Activated CD8-positive, alpha-beta memory T cell treated with anti-CD3 and anti-CD28 coated beads for 24 hours (primary cell): ENCODE results near the gene S100A5.
"Not testable (repeated sequence)": the region's sequence is repeated elsewhere in the genome, so short reads cannot be mapped to it uniquely, and the experiment has no call there.

Experiments
- DNase-seq: peaks from one replicate; pipeline ENCODE4 v3.0.0-alpha.2; 2020

Gene S100A5

DNA sequence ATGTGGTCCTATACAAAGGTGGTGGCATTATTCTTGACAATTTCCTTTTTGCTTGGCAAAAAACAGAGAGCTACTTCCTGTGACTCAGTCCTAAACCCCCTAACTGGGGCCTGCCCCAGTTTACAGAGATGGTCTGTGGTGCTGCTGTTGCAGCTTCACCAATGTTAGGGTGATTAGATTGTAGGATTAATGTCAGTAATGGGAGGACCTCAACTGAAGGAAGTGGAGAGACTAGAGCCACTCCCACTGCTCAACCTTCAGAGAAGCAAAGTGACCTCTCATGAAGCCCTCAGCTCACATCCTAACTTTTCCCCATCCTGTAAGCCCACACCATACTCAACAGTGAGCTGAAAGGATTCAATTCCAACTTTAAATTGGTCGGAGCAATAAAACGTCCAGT lies 8.6 kb downstream of the S100A5 start:
- DNase-seq: no peak

- DNase-seq: no peak
These were observed 9.1 kb downstream of the S100A5 start for GRCh38 chr1:153531638-153532037.

DNA sequence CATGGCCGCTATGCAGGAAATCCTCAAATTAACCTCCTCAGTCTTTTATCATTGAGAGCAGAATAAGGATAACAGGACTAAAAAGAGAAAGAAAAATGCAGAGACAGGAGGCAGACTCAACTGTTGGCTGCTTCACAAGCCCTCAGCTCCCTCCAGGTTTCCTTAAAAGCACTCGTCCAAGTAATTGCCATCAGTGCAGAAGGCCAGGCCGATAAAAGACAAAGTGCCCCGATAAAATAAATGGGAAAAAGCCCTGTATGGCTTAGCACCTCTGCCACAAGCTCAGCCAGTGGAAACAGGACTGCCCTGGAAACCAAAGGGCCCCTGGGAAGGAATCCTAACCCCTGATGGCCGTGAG lies 13.1 kb downstream of the S100A5 start:
- DNase-seq: no peak

- no peak for DNase-seq
These were observed 13.6 kb downstream of the S100A5 start for GRCh38 chr1:153527023-153527682.

DNA sequence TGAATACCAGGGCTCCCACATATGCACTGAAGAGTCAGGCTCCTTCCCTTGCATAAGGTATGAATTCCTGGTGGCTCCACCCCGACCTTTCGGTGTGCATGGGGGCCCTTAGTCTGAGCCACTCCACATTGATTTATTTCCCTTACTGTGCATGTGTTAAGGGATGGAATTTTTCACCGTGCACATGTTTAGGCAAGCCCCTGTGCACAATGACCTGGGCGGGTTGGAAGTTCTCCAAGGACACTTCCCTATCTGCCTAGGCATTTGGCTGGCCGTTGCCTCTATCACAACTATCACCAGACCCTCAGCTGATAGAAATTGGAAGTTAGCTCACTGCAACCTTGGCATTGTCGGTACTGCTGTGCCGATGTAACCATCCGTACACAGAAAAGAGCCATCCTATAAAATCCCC lies 14.6 kb downstream of the S100A5 start:
- DNase-seq: no peak

DNA sequence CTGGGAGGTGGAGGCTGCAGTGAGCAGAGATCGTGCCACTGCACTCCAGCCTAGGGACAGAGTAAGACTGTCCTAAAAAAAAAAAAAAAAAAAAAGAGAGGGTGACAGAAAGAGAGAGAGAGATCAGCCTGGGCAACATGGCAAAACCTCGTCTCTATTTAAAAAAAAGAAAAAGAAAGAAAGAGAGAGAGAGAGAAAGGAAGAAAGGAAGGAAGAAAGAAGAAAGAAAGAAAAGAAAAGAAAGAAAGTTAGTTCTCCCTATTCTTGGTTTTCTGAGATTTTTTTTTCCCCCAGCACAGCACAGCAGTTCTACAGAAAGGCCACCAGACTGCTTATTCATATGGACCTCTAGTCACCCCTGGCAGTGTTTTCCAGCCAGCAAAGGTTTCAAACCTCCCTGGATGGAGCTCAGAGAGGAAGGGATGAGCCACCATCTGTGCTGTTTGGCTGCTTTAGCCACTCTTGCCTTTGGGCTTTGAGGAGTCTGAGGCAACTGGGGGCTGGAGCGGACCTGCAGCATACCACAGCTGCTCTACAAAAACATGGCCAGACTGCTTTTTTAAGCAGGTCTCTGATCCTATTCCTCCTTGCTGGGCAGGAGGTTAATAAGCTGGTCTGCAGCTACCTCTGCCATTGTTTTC lies 15.5 kb downstream of the S100A5 start:
- DNase-seq: no peak

GRCh38 chr1:153522353-153523048 lies 18.2 kb downstream of the S100A5 start:
- not testable (repeated sequence) for DNase-seq

DNA sequence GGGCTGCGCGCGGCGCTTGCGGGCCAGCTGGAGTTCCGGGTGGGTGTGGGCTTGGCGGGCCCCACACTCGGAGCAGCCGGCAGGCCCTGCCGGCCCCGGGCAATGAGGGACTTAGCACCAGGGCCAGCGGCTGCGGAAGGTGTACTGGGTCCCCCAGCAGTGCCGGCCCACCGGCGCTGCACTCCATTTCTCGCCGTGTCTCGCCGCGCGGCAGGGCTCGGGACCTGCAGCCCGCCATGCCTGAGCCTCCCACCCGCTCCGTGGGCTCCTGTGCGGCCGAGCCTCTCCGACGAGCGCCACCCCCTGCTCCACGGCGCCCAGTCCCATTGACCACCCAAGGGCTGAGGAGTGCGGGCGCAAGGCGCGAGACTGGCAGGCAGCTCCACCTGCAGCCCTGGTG lies 18.9 kb downstream of the S100A5 start:
- not testable (repeated sequence) for DNase-seq

DNA sequence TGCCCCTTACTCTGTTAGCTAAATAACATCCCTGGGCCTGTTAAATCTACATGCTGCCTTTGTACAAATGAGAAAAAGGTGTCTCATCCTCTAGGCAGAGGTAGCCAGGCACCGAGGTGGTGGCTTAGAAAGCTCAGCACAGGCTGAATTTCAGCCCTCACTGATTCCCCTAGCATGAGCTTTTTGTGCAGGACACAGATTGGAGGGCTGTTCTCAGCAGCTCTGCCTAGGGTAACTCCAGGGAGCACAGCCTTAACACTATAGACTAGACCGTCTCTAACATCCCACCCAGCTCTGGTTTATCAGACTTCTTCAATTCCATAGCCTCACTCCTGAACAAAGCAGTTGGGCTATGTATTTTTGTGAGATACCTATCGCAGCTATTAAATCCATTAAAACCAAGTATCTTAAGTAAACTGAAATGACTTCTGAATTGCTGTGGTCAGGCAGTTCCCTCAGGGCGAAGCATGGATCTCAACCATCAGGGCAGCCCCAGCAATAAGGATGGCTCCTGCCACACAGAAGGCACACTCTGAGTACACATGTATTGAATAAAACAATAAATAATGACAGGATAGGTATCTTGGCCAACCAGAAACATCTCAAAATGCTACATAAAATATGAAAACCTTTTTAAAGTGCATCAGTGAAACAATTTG lies 19.8 kb downstream of the S100A5 start:
- DNase-seq: no peak

GRCh38 chr1:153520137-153520691 lies 20.5 kb downstream of the S100A5 start:
- DNase-seq: not testable (repeated sequence)

GRCh38 chr1:153519242-153519641 lies 21.5 kb downstream of the S100A5 start:
- no peak for DNase-seq

GRCh38 chr1:153515504-153516394 lies 25.0 kb downstream of the S100A5 start:
- no peak for DNase-seq

- no peak for DNase-seq
These were observed 27.1 kb downstream of the S100A5 start for GRCh38 chr1:153513666-153514065.

DNA sequence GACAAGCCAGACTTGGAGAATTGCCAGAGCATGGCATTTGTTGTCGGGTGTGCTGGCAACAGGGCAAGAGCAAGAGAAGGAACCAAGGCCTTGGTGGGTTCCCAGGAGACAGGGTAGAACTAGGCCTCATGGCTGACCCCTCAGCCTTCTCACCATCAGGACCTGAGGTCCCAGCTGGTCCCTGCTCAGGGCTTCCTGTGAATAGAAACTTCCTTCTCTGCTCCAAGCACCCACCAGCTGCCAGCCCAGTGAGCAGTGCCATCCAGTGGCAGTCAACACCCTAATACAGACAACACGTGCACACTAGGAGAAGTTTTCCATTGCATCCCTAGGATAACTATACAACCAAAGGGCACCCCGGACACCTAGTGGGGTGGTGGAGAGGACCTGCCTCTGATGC lies 27.7 kb downstream of the S100A5 start:
- no peak for DNase-seq

DNA sequence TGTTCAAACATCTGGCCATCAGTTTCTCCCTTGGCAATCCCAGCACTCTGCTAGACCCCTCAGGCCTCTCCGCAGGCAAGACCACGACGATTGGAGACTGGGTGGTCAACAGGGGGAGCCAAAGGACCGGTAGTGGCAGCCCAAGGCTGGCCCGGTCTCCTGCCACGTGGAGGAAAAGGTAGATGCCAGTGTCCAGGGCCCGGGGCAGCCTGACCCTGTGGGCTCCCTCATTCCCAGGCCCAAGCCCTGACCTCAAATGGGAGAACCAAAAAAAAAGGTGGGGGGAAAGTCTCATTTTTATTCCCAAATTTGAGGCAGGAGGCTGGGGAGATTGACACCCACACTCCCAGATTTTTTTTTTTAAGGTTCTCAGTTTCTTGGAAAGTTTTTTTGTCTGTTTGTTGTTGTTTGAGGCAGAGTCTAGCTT lies 29.7 kb downstream of the S100A5 start:
- peak; percentile 92 for DNase-seq

DNA sequence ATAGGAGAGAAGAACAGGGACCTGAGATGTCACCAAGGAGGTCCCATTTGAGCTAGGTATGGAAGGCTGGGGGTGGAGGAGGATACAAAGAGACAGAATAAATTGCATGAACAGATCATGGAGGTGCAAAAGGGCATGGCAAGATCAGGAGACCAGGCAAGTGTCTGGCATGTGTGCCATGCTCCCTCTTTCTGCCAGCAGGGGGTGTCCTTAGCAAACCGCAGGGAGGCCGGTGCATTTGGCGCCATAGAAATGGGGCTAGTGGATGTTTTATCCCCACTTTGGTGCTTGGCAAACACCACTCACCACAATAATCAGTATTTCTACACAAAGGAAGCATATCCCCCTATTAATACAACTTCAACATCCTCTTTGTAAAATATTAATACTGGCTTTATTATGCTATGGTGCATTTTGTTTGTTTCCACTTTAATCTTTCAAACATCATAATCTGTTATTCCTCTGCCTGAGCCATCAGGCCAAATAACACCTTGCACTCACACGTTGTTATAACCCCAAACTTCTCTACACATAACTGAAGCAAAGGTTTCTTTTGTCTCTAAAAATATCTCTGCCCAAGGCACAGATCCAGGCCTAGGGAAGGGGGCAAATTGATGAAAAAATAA lies 30.9 kb downstream of the S100A5 start:
- peak; percentile 86 for DNase-seq

GRCh38 chr1:153509036-153509435 lies 31.7 kb downstream of the S100A5 start:
- DNase-seq: no peak

DNA sequence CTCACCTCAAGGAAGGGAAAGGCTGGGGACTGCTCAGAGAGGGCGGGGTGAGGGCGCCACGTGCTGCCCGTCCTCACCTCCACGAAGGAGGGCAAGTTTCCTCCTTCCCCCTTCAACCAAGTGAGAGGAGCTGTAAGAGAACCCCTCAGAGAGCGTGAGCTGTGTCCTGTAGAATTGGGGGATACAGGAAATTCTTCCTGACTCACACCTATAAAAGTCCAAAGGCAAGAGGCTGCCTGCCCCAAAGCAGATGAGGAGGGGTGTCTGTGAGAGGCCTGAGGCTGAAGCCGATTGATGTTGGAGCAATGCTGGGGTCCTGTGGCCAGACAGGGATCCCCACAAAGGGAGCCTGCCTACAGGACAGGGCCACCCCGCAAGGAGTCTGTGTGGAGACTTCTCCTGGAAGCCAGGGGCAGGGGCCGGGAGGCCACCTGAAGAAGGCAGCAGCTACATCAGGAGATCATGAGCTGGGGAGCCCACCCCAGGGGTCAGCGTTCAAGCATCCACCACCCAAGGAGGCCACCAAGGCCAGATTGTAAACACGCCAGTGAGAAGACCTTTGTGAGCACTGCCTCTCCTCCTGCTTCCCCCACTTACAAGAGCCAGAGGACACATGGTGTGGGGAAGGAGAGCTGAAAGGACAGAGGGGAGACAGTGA lies 32.7 kb downstream of the S100A5 start:
- DNase-seq: no peak

- DNase-seq: no peak
These were observed 33.8 kb downstream of the S100A5 start for GRCh38 chr1:153506831-153507413.

DNA sequence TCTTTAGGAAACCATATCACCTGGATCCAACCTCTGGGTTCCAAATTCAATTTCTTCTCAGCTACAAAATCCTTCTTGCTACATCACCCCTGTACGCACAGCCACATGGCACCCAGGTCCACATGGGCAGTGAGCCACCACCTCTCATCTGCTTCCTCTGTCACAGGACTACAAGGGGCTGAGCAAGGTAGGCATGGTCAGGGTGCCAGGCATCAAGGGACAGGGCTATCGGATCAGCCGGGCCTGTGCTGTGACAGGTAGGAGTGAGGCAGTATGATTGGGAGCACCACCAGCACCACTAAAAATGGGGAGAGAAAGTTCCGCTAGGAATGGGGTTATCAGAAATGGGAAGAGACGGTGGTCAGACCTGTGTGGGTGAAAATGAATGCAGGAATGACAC lies 34.3 kb downstream of the S100A5 start:
- no peak for DNase-seq

GRCh38 chr1:153505576-153505975 lies 35.2 kb downstream of the S100A5 start:
- no peak for DNase-seq
